Adipocyte (in vitro differentiated cells): ENCODE measurements around the gene SLC2A8.

Experiments
- DNase-seq: peaks from one replicate; pipeline ENCODE4 v3.0.0-alpha.2; 2015; ENCODE audit warnings: low read depth
- H3K27me3 ChIP-seq: replicated peaks from 2 replicates; pipeline ENCODE4 v1.7.0; 2013; ENCODE audit warnings: mild to moderate bottlenecking, low read length, moderate library complexity; ENCODE audit not compliant: control insufficient read depth, insufficient read depth
- H3K36me3 ChIP-seq: 2 replicates; pipeline ENCODE4 v1.7.0; 2013; ENCODE audit warnings: low read length, mild to moderate bottlenecking, moderate library complexity; ENCODE audit not compliant: control insufficient read depth, insufficient read depth, severe bottlenecking
- H3K4me1 ChIP-seq: 2 replicates; pipeline ENCODE4 v1.7.0; 2013; ENCODE audit warnings: mild to moderate bottlenecking, low read length, moderate library complexity; ENCODE audit not compliant: control insufficient read depth, insufficient read depth
- H3K4me3 ChIP-seq: 2 replicates; pipeline ENCODE4 v1.7.0; 2013; ENCODE audit warnings: mild to moderate bottlenecking, low read length, moderate library complexity
- H3K9ac ChIP-seq: 2 replicates; pipeline ENCODE4 v1.7.0; 2013; ENCODE audit warnings: mild to moderate bottlenecking, low read length, moderate library complexity
- H3K9me3 ChIP-seq: 2 replicates; pipeline ENCODE4 v1.7.0; 2013; ENCODE audit warnings: mild to moderate bottlenecking, low read length, moderate library complexity; ENCODE audit not compliant: control insufficient read depth

The SLC2A8 gene

GRCh38 chr9:127406799-127407491 is 10.0 kb downstream of the SLC2A8 start:
- DNase-seq: no peak
- Histone ChIP-seq H3K27me3 (peaks cover 56% of the 10 kb centered on the region), H3K4me3 (no peak overlapping the region), H3K36me3 (no peaks in the 10 kb centered on the region), H3K9ac (no peak overlapping the region), H3K4me1 (no peaks in the 10 kb centered on the region), H3K9me3 (no peaks in the 10 kb centered on the region)

- no peaks in the 10 kb centered on the region for H3K4me1 ChIP-seq
- H3K9me3 ChIP-seq: no peaks in the 10 kb centered on the region
- H3K36me3 ChIP-seq: no peaks in the 10 kb centered on the region
- peaks cover 51% of the 10 kb centered on the region for H3K27me3 ChIP-seq
- DNase-seq: no peak
- H3K4me3 ChIP-seq: no peak overlapping the region
- H3K9ac ChIP-seq: no peak overlapping the region
Measured at GRCh38 chr9:127407492-127407843, 10.5 kb downstream of the SLC2A8 start.

- H3K36me3 ChIP-seq: no peaks in the 10 kb centered on the region
- no peak for DNase-seq
- H3K27me3 ChIP-seq: peaks cover 30% of the 10 kb centered on the region
- H3K4me3 ChIP-seq: no peak overlapping the region
- H3K4me1 ChIP-seq: no peaks in the 10 kb centered on the region
- no peak overlapping the region for H3K9ac ChIP-seq
- no peaks in the 10 kb centered on the region for H3K9me3 ChIP-seq
Measured at GRCh38 chr9:127411122-127411521, 14.2 kb downstream of the SLC2A8 start.

GRCh38 chr9:127415141-127415540 is 18.2 kb downstream of the SLC2A8 start:
- no peaks in the 10 kb centered on the region for H3K9me3 ChIP-seq
- no peak overlapping the region for H3K4me3 ChIP-seq
- no peaks in the 10 kb centered on the region for H3K4me1 ChIP-seq
- peaks cover 40% of the 10 kb centered on the region for H3K27me3 ChIP-seq
- DNase-seq: no peak
- H3K9ac ChIP-seq: no peak overlapping the region
- H3K36me3 ChIP-seq: no peaks in the 10 kb centered on the region

- Histone ChIP-seq H3K27me3 (peaks cover 37% of the 10 kb centered on the region), H3K9me3 (no peaks in the 10 kb centered on the region), H3K36me3 (no peaks in the 10 kb centered on the region), H3K4me3 (no peak overlapping the region), H3K9ac (no peak overlapping the region), H3K4me1 (no peaks in the 10 kb centered on the region)
- DNase-seq: no peak
Measured at GRCh38 chr9:127415657-127416056, 18.7 kb downstream of the SLC2A8 start.

GRCh38 chr9:127417131-127418036 is 20.4 kb downstream of the SLC2A8 start:
- Histone ChIP-seq H3K9ac (no peak overlapping the region), H3K9me3 (no peaks in the 10 kb centered on the region), H3K4me1 (no peaks in the 10 kb centered on the region), H3K27me3 (peaks cover 31% of the 10 kb centered on the region), H3K36me3 (no peaks in the 10 kb centered on the region), H3K4me3 (no peak overlapping the region)
- peak; percentile 44 for DNase-seq

GRCh38 chr9:127418037-127418471 is 21.1 kb downstream of the SLC2A8 start:
- DNase-seq: no peak

GRCh38 chr9:127419348-127419747 is 22.4 kb downstream of the SLC2A8 start:
- no peak for DNase-seq
- Histone ChIP-seq H3K9me3 (no peaks in the 10 kb centered on the region), H3K9ac (no peak overlapping the region), H3K27me3 (peaks cover 31% of the 10 kb centered on the region), H3K4me3 (no peak overlapping the region), H3K4me1 (peaks cover 10% of the 10 kb centered on the region), H3K36me3 (no peaks in the 10 kb centered on the region)

More at GRCh38 chr9:127418037-127418471, 21.1 kb downstream of the SLC2A8 start:
- Histone ChIP-seq H3K27me3 (peaks cover 31% of the 10 kb centered on the region), H3K9me3 (no peaks in the 10 kb centered on the region), H3K36me3 (no peaks in the 10 kb centered on the region), H3K9ac (no peak overlapping the region), H3K4me1 (peaks cover 6% of the 10 kb centered on the region), H3K4me3 (no peak overlapping the region)

GRCh38 chr9:127421057-127421456 is 24.1 kb downstream of the SLC2A8 start:
- DNase-seq: no peak
- Histone ChIP-seq H3K9me3 (no peaks in the 10 kb centered on the region), H3K36me3 (no peaks in the 10 kb centered on the region), H3K27me3 (peaks cover 21% of the 10 kb centered on the region), H3K9ac (no peak overlapping the region), H3K4me1 (peaks cover 22% of the 10 kb centered on the region), H3K4me3 (no peak overlapping the region)

- no peak overlapping the region for H3K9ac ChIP-seq
- no peak for DNase-seq
- peak overlapping the region; percentile 97 for H3K4me3 ChIP-seq
- H3K27me3 ChIP-seq: peaks cover 13% of the 10 kb centered on the region
- H3K4me1 ChIP-seq: peaks cover 23% of the 10 kb centered on the region
- no peaks in the 10 kb centered on the region for H3K9me3 ChIP-seq
- no peaks in the 10 kb centered on the region for H3K36me3 ChIP-seq
Measured at GRCh38 chr9:127422133-127422782, 25.3 kb downstream of the SLC2A8 start.

- DNase-seq: no peak
- Histone ChIP-seq H3K27me3 (peaks cover 10% of the 10 kb centered on the region), H3K36me3 (no peaks in the 10 kb centered on the region), H3K9ac (peak overlapping the region; percentile 98), H3K4me3 (peak overlapping the region; percentile 97), H3K9me3 (no peaks in the 10 kb centered on the region), H3K4me1 (peaks cover 23% of the 10 kb centered on the region)
Measured at GRCh38 chr9:127422787-127423186, 25.8 kb downstream of the SLC2A8 start.
